A549 (cell line): ENCODE results near the gene FAM3B. TPM values are rescaled to one million over a fixed set of nuclear protein-coding genes. Genes with fewer than 3 reads are reported as not detected.

Source experiments
- ATAC-seq, 2 experiments: fragments of 200-7000 bp in 1 of 2; fragments of >200 bp in 1 of 2; cut with Nextera tagmentation in 1 of 2; cut with Tn5 transposase in 1 of 2; 3 replicates each; pipeline versions ENCODE4 v1.8.0 to v1.9.1; 2018 to 2020; ENCODE audit warnings: mild to moderate bottlenecking in 1 of 2, moderate library complexity in 1 of 2
- CTCF ChIA-PET: fragments of 300-600 bp; sonication (Branson Sonifier 250); formaldehyde crosslinking; extraction: SDS; loops from one replicate; lab custom pipeline; 2021; ENCODE audit warnings: antibody characterized with exemption, inconsistent platforms; lab: Yijun Ruan, JAX
- POLR2A ChIA-PET: fragments of 350-600 bp; formaldehyde crosslinking; extraction: SDS; loops from one replicate; lab custom pipeline; 2021; ENCODE audit warnings: antibody characterized with exemption, inconsistent platforms; lab: Yijun Ruan, JAX
- DNase-seq, 2 experiments: peaks; one replicate each; pipeline versions ENCODE4 v3.0.0 to v3.0.0-alpha.2; 2011 to 2016; ENCODE audit warnings: low read depth in 1 of 2, low spot score in 1 of 2
- FAIRE-seq: peaks from 2 replicates; lab custom pipeline; 2011; peaks lifted over from hg19 to GRCh38; lab: Jason Lieb, UNC
- H3K27ac ChIP-seq, 2 experiments: fragments of >200 bp; sonication (Bioruptor Twin); formaldehyde crosslinking; 3 replicates each; pipeline ENCODE4 v1.5.1; 2016 to 2017
- H3K4me1 ChIP-seq: fragments of >200 bp; sonication (Bioruptor Twin); formaldehyde crosslinking; 3 replicates; pipeline ENCODE4 v1.6.1; 2016
- H3K4me2 ChIP-seq: fragments of >200 bp; sonication (Bioruptor Twin); formaldehyde crosslinking; 3 replicates; pipeline ENCODE4 v1.6.1; 2016
- H3K4me3 ChIP-seq: fragments of >200 bp; sonication (Bioruptor Twin); formaldehyde crosslinking; 3 replicates; pipeline ENCODE4 v1.5.1; 2016
- H3K9me3 ChIP-seq: fragments of >200 bp; sonication (Bioruptor Twin); formaldehyde crosslinking; 3 replicates; pipeline ENCODE4 v1.6.1; 2016
- CBX2 ChIP-seq: fragments of 200-600 bp; sonication (generic); IDR thresholded peaks from 2 replicates; pipeline ENCODE4 v1.6.1; 2016; ENCODE audit warnings: low read depth, mild to moderate bottlenecking, borderline replicate concordance
- CBX8 ChIP-seq: fragments of 200-600 bp; sonication (generic); IDR thresholded peaks from 2 replicates; pipeline ENCODE4 v1.6.1; 2016
- CHD2 ChIP-seq: fragments of 150-350 bp; IDR thresholded peaks from 2 replicates; pipeline ENCODE4 v1.6.1; 2014; ENCODE audit warnings: low read length; ENCODE audit not compliant: partially characterized antibody
- CTCF ChIP-seq: fragments of >200 bp; sonication (Bioruptor Twin); formaldehyde crosslinking; IDR thresholded peaks from 3 replicates; pipeline ENCODE4 v1.5.1; 2016
- E2F6 ChIP-seq: IDR thresholded peaks from 2 replicates; pipeline ENCODE4 v1.6.1; 2012; ENCODE audit warnings: low read depth, borderline replicate concordance
- EP300 ChIP-seq, 2 experiments: fragments of >200 bp; sonication (Bioruptor Twin); formaldehyde crosslinking; IDR thresholded peaks; 2 replicates in 1 of 2; 3 replicates in 1 of 2; pipeline ENCODE4 v1.6.1; 2016 to 2017
- FOXS1 ChIP-seq: fragments of 250-450 bp; sonication (Bioruptor Pico); IDR thresholded peaks from 2 replicates; pipeline ENCODE4 v1.5.0; 2020; ENCODE audit warnings: mild to moderate bottlenecking, moderate library complexity
- HDAC2 ChIP-seq: fragments of 200-600 bp; sonication (generic); IDR thresholded peaks from 2 replicates; pipeline ENCODE4 v1.6.1; 2016
- HOXA7 ChIP-seq: fragments of 250-450 bp; sonication (Bioruptor Pico); IDR thresholded peaks from 2 replicates; pipeline ENCODE4 v1.5.0; 2020; ENCODE audit warnings: mild to moderate bottlenecking, moderate library complexity
- HOXB5 ChIP-seq: fragments of 250-450 bp; sonication (Bioruptor Pico); IDR thresholded peaks from 2 replicates; pipeline ENCODE4 v1.5.0; 2020; ENCODE audit warnings: mild to moderate bottlenecking, moderate library complexity
- JUN ChIP-seq, 2 experiments: fragments of >200 bp; sonication (Bioruptor Twin); formaldehyde crosslinking; IDR thresholded peaks; 2 replicates in 1 of 2; 3 replicates in 1 of 2; pipeline ENCODE4 v1.6.1; 2016 to 2017
- KDM1A ChIP-seq: fragments of 200-600 bp; sonication (generic); IDR thresholded peaks from 2 replicates; pipeline ENCODE4 v1.6.1; 2016; ENCODE audit warnings: low read depth, mild to moderate bottlenecking
- MYC ChIP-seq: IDR thresholded peaks from 2 replicates; pipeline ENCODE4 v1.6.1; 2012; ENCODE audit warnings: mild to moderate bottlenecking, inconsistent platforms, low read length, improper control_type of control experiment, borderline replicate concordance
- NFE2L2 ChIP-seq: fragments of 150-350 bp; conservative IDR thresholded peaks from 2 replicates; pipeline ENCODE4 v1.6.1; 2014; ENCODE audit warnings: low read length
- NPAS2 ChIP-seq: fragments of 250-450 bp; sonication (Bioruptor Pico); IDR thresholded peaks from 2 replicates; pipeline ENCODE4 v1.8.0; 2022; ENCODE audit warnings: mild to moderate bottlenecking, moderate library complexity, borderline replicate concordance
- PHF8 ChIP-seq: fragments of 200-600 bp; sonication (generic); IDR thresholded peaks from 2 replicates; pipeline ENCODE4 v1.6.1; 2016; ENCODE audit warnings: low read depth, mild to moderate bottlenecking, antibody characterized with exemption, moderate library complexity, borderline replicate concordance
- POLR2A ChIP-seq: IDR thresholded peaks from 2 replicates; pipeline ENCODE4 v1.6.1; 2012; ENCODE audit warnings: mild to moderate bottlenecking, low read length
- REST ChIP-seq: fragments of 200-600 bp; sonication (generic); IDR thresholded peaks from 2 replicates; pipeline ENCODE4 v1.6.1; 2016; ENCODE audit warnings: antibody characterized with exemption, mild to moderate bottlenecking, moderate library complexity
- RNF2 ChIP-seq: fragments of 200-600 bp; sonication (generic); IDR thresholded peaks from 2 replicates; pipeline ENCODE4 v1.6.1; 2016; ENCODE audit warnings: low read depth, mild to moderate bottlenecking, antibody characterized with exemption, moderate library complexity, borderline replicate concordance
- SMC3 ChIP-seq: fragments of >200 bp; sonication (Bioruptor Twin); formaldehyde crosslinking; IDR thresholded peaks from 3 replicates; pipeline ENCODE4 v1.6.1; 2018; ENCODE audit warnings: inconsistent platforms
- ZC3H11A ChIP-seq: fragments of 450-650 bp; IDR thresholded peaks from 2 replicates; pipeline ENCODE4 v1.6.1; 2014; ENCODE audit warnings: antibody characterized with exemption, mild to moderate bottlenecking
- WGBS: methylation state at CpG from one replicate; pipeline ENCODE4 v1.1.6; 2017; ENCODE audit errors: missing lambda C conversion rate; 5-methylcytosine and 5-hydroxymethylcytosine counted together
- polyA plus RNA-seq, 4 experiments: library from polyadenylated mRNA; depleted of rRNA in 3 of 4; stranded (reverse); fragments of >200 nt; fragmentation: RNase III in 1 of 4; extraction: RNeasy Plus Mini Kit Qiagen cat#74134 plus additional on column Dnase treatment in 1 of 4; gene quantifications; 2 replicates in 3 of 4; 3 replicates in 1 of 4; pipeline ENCODE4 v1.2.3, GENCODE V29; 2011 to 2017
- TF ChIP-seq, protein P1 (sequence below): IDR thresholded peaks from 2 replicates; pipeline ENCODE4 v1.6.1; 2012
- TF ChIP-seq, protein P2 (sequence below): fragments of 150-350 bp; IDR thresholded peaks from 2 replicates; pipeline ENCODE4 v1.6.1; 2014; ENCODE audit warnings: low read depth, mild to moderate bottlenecking, low read length
- TF ChIP-seq, protein P3 (sequence below): IDR thresholded peaks from 2 replicates; pipeline ENCODE4 v1.6.1; 2012
- TF ChIP-seq, protein P4 (sequence below): fragments of >200 bp; sonication (Bioruptor Twin); formaldehyde crosslinking; IDR thresholded peaks from 3 replicates; pipeline ENCODE4 v1.6.1; 2016
- TF ChIP-seq, protein P5 (sequence below): fragments of 450-650 bp; IDR thresholded peaks from 2 replicates; pipeline ENCODE4 v1.6.1; 2014; ENCODE audit warnings: antibody characterized with exemption

The FAM3B gene
- polyA plus RNA-seq, 2 of the 4 experiments (the other 2 are of a cell fraction), result not detected

- no peak for DNase-seq
- Histone ChIP-seq H3K4me3 (no peak overlapping the region), H3K4me2 (no peak overlapping the region), H3K9me3 (no peaks in the 10 kb centered on the region), H3K27ac (no peak overlapping the region), H3K4me1 (no peaks in the 10 kb centered on the region)
- ATAC-seq, result no peak
- POLR2A ChIA-PET, result no interaction called here
- no peak for TF ChIP-seq HOXB5 (CRISPR knock-in tag)
- no peak for TF ChIP-seq HOXA7 (CRISPR knock-in tag)
- no peak for TF ChIP-seq HDAC2
- TF ChIP-seq, protein P1, sequence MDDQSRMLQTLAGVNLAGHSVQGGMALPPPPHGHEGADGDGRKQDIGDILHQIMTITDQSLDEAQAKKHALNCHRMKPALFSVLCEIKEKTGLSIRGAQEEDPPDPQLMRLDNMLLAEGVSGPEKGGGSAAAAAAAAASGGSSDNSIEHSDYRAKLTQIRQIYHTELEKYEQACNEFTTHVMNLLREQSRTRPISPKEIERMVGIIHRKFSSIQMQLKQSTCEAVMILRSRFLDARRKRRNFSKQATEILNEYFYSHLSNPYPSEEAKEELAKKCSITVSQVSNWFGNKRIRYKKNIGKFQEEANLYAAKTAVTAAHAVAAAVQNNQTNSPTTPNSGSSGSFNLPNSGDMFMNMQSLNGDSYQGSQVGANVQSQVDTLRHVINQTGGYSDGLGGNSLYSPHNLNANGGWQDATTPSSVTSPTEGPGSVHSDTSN, result no peak
- TF ChIP-seq, protein P2, sequence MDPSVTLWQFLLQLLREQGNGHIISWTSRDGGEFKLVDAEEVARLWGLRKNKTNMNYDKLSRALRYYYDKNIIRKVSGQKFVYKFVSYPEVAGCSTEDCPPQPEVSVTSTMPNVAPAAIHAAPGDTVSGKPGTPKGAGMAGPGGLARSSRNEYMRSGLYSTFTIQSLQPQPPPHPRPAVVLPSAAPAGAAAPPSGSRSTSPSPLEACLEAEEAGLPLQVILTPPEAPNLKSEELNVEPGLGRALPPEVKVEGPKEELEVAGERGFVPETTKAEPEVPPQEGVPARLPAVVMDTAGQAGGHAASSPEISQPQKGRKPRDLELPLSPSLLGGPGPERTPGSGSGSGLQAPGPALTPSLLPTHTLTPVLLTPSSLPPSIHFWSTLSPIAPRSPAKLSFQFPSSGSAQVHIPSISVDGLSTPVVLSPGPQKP, result no peak
- no peak for TF ChIP-seq E2F6
- no peak for TF ChIP-seq POLR2A
- TF ChIP-seq NPAS2, result no peak
- TF ChIP-seq CBX8, result no peak
- no peak for TF ChIP-seq RNF2
- TF ChIP-seq, protein P3, sequence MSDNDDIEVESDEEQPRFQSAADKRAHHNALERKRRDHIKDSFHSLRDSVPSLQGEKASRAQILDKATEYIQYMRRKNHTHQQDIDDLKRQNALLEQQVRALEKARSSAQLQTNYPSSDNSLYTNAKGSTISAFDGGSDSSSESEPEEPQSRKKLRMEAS, result no peak
- TF ChIP-seq CBX2, result no peak
- no peak for TF ChIP-seq ZC3H11A
- WGBS, result 95% methylated on average over 1 of the region's 1 CpG
- CTCF ChIA-PET, result interaction anchor here (1.8 kb wide), 1 partner anchor 10 kb away, joined by 3 read pairs; no protein-coding TSS in a partner anchor
- no peak for FAIRE-seq
Measured at GRCh38 chr21:41333752-41334151, 17.2 kb downstream of the FAM3B start.

GRCh38 chr21:41337515-41337914 lies 20.9 kb downstream of the FAM3B start:
- no peak for ATAC-seq
- H3K4me2 ChIP-seq, result no peak overlapping the region
- no peak for DNase-seq
- H3K4me1 ChIP-seq, result no peaks in the 10 kb centered on the region
- POLR2A ChIA-PET, result no interaction called here
- H3K9me3 ChIP-seq, result no peaks in the 10 kb centered on the region; the same call in 2 of the 3 replicates
- no peak overlapping the region for H3K27ac ChIP-seq
- FAIRE-seq, result no peak
- H3K4me3 ChIP-seq, result no peak overlapping the region
- 44% methylated on average over 3 of the region's 3 CpGs for WGBS
- CTCF ChIA-PET, result no interaction called here
- TF ChIP-seq CHD2 (no peak), MYC (no peak), FOXS1 (no peak), KDM1A (no peak), ZC3H11A (no peak), SMC3 (no peak), CTCF (no peak), E2F6 (no peak), CBX8 (no peak), EP300 (IDR thresholded peaks at IDR 0.05) (no peak), PHF8 (no peak), REST (no peak), NFE2L2 (no peak), JUN (IDR thresholded peaks at IDR 0.05) (no peak), HOXB5 (CRISPR knock-in tag) (no peak)
- TF ChIP-seq, protein P4, sequence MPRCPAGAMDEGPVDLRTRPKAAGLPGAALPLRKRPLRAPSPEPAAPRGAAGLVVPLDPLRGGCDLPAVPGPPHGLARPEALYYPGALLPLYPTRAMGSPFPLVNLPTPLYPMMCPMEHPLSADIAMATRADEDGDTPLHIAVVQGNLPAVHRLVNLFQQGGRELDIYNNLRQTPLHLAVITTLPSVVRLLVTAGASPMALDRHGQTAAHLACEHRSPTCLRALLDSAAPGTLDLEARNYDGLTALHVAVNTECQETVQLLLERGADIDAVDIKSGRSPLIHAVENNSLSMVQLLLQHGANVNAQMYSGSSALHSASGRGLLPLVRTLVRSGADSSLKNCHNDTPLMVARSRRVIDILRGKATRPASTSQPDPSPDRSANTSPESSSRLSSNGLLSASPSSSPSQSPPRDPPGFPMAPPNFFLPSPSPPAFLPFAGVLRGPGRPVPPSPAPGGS, result no peak
- TF ChIP-seq, protein P5, sequence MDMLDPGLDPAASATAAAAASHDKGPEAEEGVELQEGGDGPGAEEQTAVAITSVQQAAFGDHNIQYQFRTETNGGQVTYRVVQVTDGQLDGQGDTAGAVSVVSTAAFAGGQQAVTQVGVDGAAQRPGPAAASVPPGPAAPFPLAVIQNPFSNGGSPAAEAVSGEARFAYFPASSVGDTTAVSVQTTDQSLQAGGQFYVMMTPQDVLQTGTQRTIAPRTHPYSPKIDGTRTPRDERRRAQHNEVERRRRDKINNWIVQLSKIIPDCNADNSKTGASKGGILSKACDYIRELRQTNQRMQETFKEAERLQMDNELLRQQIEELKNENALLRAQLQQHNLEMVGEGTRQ, result no peak
